Breast epithelium (tissue), 3 donors: ENCODE measurements around the gene MUC4.
"Not testable (repeated sequence)": the region's sequence is repeated elsewhere in the genome, so short reads cannot be mapped to it uniquely, and the experiment has no call there.

Source experiments
- CTCF ChIP-seq, 3 donors: fragments of 450-650 bp; IDR thresholded peaks; one replicate each; pipeline ENCODE4 v1.5.1; 2016 to 2017; ENCODE audit warnings: antibody characterized with exemption in 3 of 3, mild to moderate bottlenecking in 3 of 3, moderate library complexity in 3 of 3
- POLR2A ChIP-seq: fragments of 450-650 bp; IDR thresholded peaks from one replicate; pipeline ENCODE4 v1.6.1; 2016; ENCODE audit warnings: antibody characterized with exemption, mild to moderate bottlenecking, moderate library complexity

GRCh38 chr3:195770841-195771645 lies 40.7 kb downstream of the MUC4 start:
- TF ChIP-seq CTCF (IDR thresholded peaks at IDR 0.05); POLR2A: not testable (repeated sequence)
